ENCODE results near the gene FOXI2. TPM values are rescaled to one million over a fixed set of nuclear protein-coding genes. Genes with fewer than 3 reads are reported as not detected.

FOXI2 gene
- total RNA-seq, 6 donors from 2014 or later, result 0.06 to 0.20 (median 0.10) TPM; not detected in 3

- Histone ChIP-seq H3K27ac (no peak overlapping the region), H3K4me1 (peaks cover 6 to 31% (median 16%) of the 10 kb centered on the region in 4 donors), H3K27me3 (peaks cover 0 to 34% (median 22%) of the 10 kb centered on the region in 4 donors), H3K9me3 (no peaks in the 10 kb centered on the region), H3K36me3 (no peaks in the 10 kb centered on the region), H3K4me3 (no peak overlapping the region)
- ATAC-seq (ENCODE audit: low FRiP score in 2 of 2) (no peak), DNase-seq (no peak)
- TF ChIP-seq EP300 (IDR thresholded peaks at IDR 0.05), result no peak
- no peak for TF ChIP-seq POLR2AphosphoS5 (IDR thresholded peaks at IDR 0.05)
- no peak for TF ChIP-seq CTCF (IDR thresholded peaks at IDR 0.05)
- TF ChIP-seq POLR2A (IDR thresholded peaks at IDR 0.05), result no peak
- 11 to 13% methylated on average over 16 to 24 of the region's 24 CpGs for WGBS, 2 donors
Observed at GRCh38 chr10:127735723-127736221, 1.2 kb upstream of the FOXI2 start.

GRCh38 chr10:127736222-127736914 is 617 bp upstream of the FOXI2 start:
- Histone ChIP-seq H3K4me3 (peak overlapping the region in 1 of 4 donors; percentile 25), H3K9me3 (no peaks in the 10 kb centered on the region), H3K27me3 (peaks cover 0 to 34% (median 22%) of the 10 kb centered on the region in 4 donors), H3K4me1 (peaks cover 6 to 31% (median 16%) of the 10 kb centered on the region in 4 donors), H3K36me3 (no peaks in the 10 kb centered on the region), H3K27ac (no peak overlapping the region)
- no peak for TF ChIP-seq EP300 (IDR thresholded peaks at IDR 0.05)
- no peak for TF ChIP-seq CTCF (IDR thresholded peaks at IDR 0.05)
- ATAC-seq (ENCODE audit: low FRiP score in 2 of 2) (peak in 1 of 2 donors; percentile 30), DNase-seq (peak in 1 of 2 donors; percentile 70)
- 0 to 6% methylated on average over 2 to 41 of the region's 66 CpGs for WGBS, 2 donors

GRCh38 chr10:127737563-127738511 is 852 bp downstream of the FOXI2 start:
- ATAC-seq (ENCODE audit: low FRiP score in 2 of 2) (no peak), DNase-seq (peak in 1 of 2 donors; percentile 81)
- no peak overlapping the region for H3K27ac ChIP-seq
- peaks cover 6 to 31% (median 16%) of the 10 kb centered on the region in 4 donors for H3K4me1 ChIP-seq
- TF ChIP-seq POLR2A (IDR thresholded peaks at IDR 0.05) (no peak), EP300 (IDR thresholded peaks at IDR 0.05) (no peak), POLR2AphosphoS5 (IDR thresholded peaks at IDR 0.05) (no peak), CTCF (IDR thresholded peaks at IDR 0.05) (no peak)
- peaks cover 0 to 34% (median 22%) of the 10 kb centered on the region in 4 donors for H3K27me3 ChIP-seq
- WGBS, 2 donors, result 23 to 27% methylated on average over 23 to 33 of the region's 59 CpGs
- peak overlapping the region in 2 of 4 donors; percentile 25 to 28 for H3K4me3 ChIP-seq
- no peaks in the 10 kb centered on the region for H3K36me3 ChIP-seq
- no peaks in the 10 kb centered on the region for H3K9me3 ChIP-seq

GRCh38 chr10:127738512-127739424 is 1.8 kb downstream of the FOXI2 start:
- no peaks in the 10 kb centered on the region for H3K36me3 ChIP-seq
- 20 to 26% methylated on average over 4 to 34 of the region's 59 CpGs for WGBS, 2 donors
- TF ChIP-seq POLR2AphosphoS5 (IDR thresholded peaks at IDR 0.05), result no peak
- TF ChIP-seq EP300 (IDR thresholded peaks at IDR 0.05), result no peak
- no peak for TF ChIP-seq POLR2A (IDR thresholded peaks at IDR 0.05)
- no peak for TF ChIP-seq CTCF (IDR thresholded peaks at IDR 0.05)
- peak in 1 of 2 donors; percentile 77 for DNase-seq
- no peaks in the 10 kb centered on the region for H3K9me3 ChIP-seq
- peak overlapping the region in 3 of 4 donors; percentile 11 to 28 (median 25) for H3K4me3 ChIP-seq
- H3K27me3 ChIP-seq, result peaks cover 0 to 34% (median 22%) of the 10 kb centered on the region in 4 donors
- no peak overlapping the region for H3K27ac ChIP-seq
- H3K4me1 ChIP-seq, result peaks cover 6 to 31% (median 16%) of the 10 kb centered on the region in 4 donors
- ATAC-seq (ENCODE audit: low FRiP score in 2 of 2), result peak in 1 of 2 donors; percentile 6
